Osteocyte (in vitro differentiated cells): ENCODE data around the gene CELSR3. TPM values are rescaled to one million over a fixed set of nuclear protein-coding genes. Genes with fewer than 3 reads are reported as not detected.

Experiments
- DNase-seq: peaks from one replicate; pipeline ENCODE4 v3.0.0; 2021; ENCODE audit warnings: mixed read lengths; ENCODE audit not compliant: unreplicated experiment; ENCODE audit errors: extremely low spot score
- H3K27ac Mint-ChIP-seq: one replicate; pipeline ENCODE4 v1.8.0; 2021; ENCODE audit warnings: mild to moderate bottlenecking, mixed read lengths; ENCODE audit not compliant: unreplicated experiment
- H3K27me3 Mint-ChIP-seq: one replicate; pipeline ENCODE4 v1.8.0; 2021; ENCODE audit warnings: mixed read lengths; ENCODE audit not compliant: unreplicated experiment
- H3K36me3 Mint-ChIP-seq: one replicate; pipeline ENCODE4 v1.8.0; 2021; ENCODE audit warnings: mixed read lengths; ENCODE audit not compliant: unreplicated experiment
- H3K4me1 Mint-ChIP-seq: one replicate; pipeline ENCODE4 v1.8.0; 2021; ENCODE audit warnings: mixed read lengths; ENCODE audit not compliant: unreplicated experiment
- H3K4me3 Mint-ChIP-seq: one replicate; pipeline ENCODE4 v1.8.0; 2021; ENCODE audit warnings: mild to moderate bottlenecking, moderate library complexity, mixed read lengths; ENCODE audit not compliant: unreplicated experiment
- H3K9me3 Mint-ChIP-seq: one replicate; pipeline ENCODE4 v1.8.0; 2021; ENCODE audit warnings: mixed read lengths; ENCODE audit not compliant: unreplicated experiment
- total RNA-seq: library from RNA; stranded (reverse); gene quantifications from 2 replicates; pipeline ENCODE4 v1.2.1, GENCODE V29; 2021
- TF ChIP-seq, protein P1 (sequence below): fragments of 200-600 bp; sonication (generic); IDR thresholded peaks from 2 replicates; pipeline ENCODE4 v1.5.0; 2021; ENCODE audit warnings: antibody characterized with exemption, mild to moderate bottlenecking, moderate library complexity

The CELSR3 gene
- total RNA-seq, 1 donor from 2014 or later = 7.1 TPM

DNA sequence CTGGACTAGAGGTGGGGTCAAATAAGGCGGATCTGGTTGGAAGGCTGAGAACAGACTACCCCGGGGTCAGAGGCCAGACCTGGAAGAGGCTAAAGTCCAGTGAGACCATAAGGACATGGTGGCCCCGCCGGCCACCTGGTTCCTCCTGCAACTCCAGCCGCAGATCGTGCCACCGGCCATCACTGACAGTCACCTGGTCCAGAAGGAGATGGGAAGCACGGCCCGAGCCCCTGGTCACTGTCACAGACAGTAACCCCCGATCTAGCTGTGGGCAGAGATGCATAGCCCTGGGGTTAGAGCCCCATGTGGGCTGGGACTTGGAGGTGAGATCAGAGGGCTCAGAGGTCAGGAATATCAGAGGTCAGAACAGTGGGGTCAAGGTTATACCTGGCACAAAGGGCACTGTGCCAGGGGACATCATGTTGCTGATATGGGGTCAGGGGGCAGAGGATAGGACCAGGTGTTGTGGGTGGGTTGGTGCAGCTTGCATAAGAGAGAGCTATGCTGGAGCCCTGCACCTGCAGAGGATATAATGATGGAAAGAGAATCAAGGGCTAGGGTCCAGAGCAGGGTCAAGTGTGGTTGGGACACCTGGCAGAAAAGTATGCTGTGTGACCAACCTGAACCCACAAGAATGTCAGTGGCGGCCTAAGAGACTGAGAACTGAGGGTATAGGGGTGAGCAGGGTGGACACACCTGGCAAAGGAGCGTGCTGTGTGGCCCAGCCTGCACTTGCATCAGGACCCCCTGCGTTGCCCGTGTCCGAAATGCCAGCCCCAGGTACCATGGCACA is 9.6 kb downstream of the CELSR3 start:
- Mint-ChIP-seq H3K9me3 (no peaks in the 10 kb centered on the region), H3K27me3 (no peaks in the 10 kb centered on the region), H3K27ac (no peak overlapping the region), H3K4me3 (no peak overlapping the region), H3K4me1 (no peaks in the 10 kb centered on the region), H3K36me3 (peaks cover 5% of the 10 kb centered on the region)
- DNase-seq = no peak
- TF ChIP-seq, protein P1, sequence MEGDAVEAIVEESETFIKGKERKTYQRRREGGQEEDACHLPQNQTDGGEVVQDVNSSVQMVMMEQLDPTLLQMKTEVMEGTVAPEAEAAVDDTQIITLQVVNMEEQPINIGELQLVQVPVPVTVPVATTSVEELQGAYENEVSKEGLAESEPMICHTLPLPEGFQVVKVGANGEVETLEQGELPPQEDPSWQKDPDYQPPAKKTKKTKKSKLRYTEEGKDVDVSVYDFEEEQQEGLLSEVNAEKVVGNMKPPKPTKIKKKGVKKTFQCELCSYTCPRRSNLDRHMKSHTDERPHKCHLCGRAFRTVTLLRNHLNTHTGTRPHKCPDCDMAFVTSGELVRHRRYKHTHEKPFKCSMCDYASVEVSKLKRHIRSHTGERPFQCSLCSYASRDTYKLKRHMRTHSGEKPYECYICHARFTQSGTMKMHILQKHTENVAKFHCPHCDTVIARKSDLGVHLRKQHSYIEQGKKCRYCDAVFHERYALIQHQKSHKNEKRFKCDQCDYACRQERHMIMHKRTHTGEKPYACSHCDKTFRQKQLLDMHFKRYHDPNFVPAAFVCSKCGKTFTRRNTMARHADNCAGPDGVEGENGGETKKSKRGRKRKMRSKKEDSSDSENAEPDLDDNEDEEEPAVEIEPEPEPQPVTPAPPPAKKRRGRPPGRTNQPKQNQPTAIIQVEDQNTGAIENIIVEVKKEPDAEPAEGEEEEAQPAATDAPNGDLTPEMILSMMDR = no peak

DNA sequence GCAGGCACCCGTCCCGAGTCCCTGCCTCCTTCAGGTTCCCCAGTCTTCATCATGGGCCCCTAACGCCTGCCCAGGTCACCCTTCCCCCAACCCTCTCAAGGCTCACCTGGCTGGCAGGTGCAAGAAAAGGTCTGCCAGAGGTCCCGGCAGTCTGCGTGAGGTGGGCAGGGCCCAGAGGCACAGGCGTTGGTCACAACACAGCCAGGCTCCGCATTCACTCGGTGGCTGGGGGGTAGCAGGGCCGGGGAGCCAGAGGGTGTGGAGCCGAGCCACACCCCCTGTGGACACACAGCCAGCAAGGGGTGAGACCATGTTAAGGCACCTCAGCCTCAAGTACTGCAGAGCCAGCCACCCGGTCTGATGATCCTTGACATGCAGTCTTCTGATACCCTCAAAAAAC is 10.9 kb downstream of the CELSR3 start:
- Mint-ChIP-seq H3K4me1 (no peaks in the 10 kb centered on the region), H3K27ac (no peak overlapping the region), H3K4me3 (no peak overlapping the region), H3K9me3 (no peaks in the 10 kb centered on the region), H3K36me3 (peaks cover 5% of the 10 kb centered on the region), H3K27me3 (no peaks in the 10 kb centered on the region)
- TF ChIP-seq, protein P1 = no peak
- DNase-seq = no peak

GRCh38 chr3:48650723-48651122 is 12.0 kb downstream of the CELSR3 start:
- Mint-ChIP-seq H3K27ac (no peak overlapping the region), H3K4me1 (no peaks in the 10 kb centered on the region), H3K36me3 (peaks cover 5% of the 10 kb centered on the region), H3K27me3 (no peaks in the 10 kb centered on the region), H3K4me3 (no peak overlapping the region), H3K9me3 (no peaks in the 10 kb centered on the region)
- TF ChIP-seq, protein P1 = no peak
- DNase-seq = no peak

DNA sequence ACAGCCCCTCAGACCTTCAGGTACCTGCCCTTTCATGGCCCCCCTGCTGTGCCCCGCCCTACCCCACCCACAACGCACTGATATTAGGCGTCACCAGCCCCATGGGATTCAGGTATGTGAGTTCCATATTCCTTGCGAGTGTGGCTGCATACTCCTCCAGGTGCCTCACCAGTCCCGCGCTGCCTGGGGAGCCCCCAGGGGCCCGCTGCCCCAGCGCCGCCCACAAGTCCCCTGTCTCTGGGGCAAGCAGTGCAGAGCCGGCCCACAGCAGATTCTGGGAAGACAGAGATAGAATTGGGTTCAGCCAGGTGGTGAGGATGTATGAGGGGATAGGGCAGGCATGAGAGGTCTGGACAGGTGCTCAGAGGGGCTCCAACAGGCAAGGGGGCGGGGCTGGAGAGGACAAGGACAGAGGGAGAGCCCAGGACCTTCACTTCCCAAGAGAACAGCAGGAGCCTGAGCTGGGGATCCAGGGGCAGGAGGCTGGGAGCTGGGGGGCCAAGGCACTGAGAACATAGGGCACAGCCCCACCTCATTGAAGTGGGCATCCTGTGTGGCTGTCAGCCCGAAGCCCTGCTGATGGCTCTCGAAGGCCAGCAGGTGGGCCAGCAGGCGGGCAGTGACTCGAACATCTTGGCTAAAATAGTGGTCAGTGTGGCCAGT is 14.4 kb downstream of the CELSR3 start:
- Mint-ChIP-seq H3K4me3 (no peak overlapping the region), H3K36me3 (peaks cover 6% of the 10 kb centered on the region), H3K4me1 (no peaks in the 10 kb centered on the region), H3K9me3 (no peaks in the 10 kb centered on the region), H3K27me3 (no peaks in the 10 kb centered on the region), H3K27ac (no peak overlapping the region)
- DNase-seq = no peak
- TF ChIP-seq, protein P1 = no peak

GRCh38 chr3:48647714-48648113 is 15.0 kb downstream of the CELSR3 start:
- Mint-ChIP-seq H3K27me3 (no peaks in the 10 kb centered on the region), H3K9me3 (no peaks in the 10 kb centered on the region), H3K36me3 (peaks cover 8% of the 10 kb centered on the region), H3K4me3 (no peak overlapping the region), H3K27ac (no peak overlapping the region), H3K4me1 (no peaks in the 10 kb centered on the region)
- TF ChIP-seq, protein P1 = no peak
- DNase-seq = no peak
